WI38 (cell line): Measurements from ENCODE around the gene NANOS1.
A peak's percentile ranks its signal among the peaks of the same experiment; 100 is the strongest.

Source experiments
- H3K4me3 ChIP-seq: 2 replicates; pipeline ENCODE4 v1.5.1; 2011; ENCODE audit warnings: low read depth, mild to moderate bottlenecking, control low read depth, low read length
- CTCF ChIP-seq: IDR thresholded peaks from 2 replicates; pipeline ENCODE4 v1.5.1; 2012; ENCODE audit warnings: low read depth, mild to moderate bottlenecking, control low read depth, low read length

NANOS1 gene

DNA sequence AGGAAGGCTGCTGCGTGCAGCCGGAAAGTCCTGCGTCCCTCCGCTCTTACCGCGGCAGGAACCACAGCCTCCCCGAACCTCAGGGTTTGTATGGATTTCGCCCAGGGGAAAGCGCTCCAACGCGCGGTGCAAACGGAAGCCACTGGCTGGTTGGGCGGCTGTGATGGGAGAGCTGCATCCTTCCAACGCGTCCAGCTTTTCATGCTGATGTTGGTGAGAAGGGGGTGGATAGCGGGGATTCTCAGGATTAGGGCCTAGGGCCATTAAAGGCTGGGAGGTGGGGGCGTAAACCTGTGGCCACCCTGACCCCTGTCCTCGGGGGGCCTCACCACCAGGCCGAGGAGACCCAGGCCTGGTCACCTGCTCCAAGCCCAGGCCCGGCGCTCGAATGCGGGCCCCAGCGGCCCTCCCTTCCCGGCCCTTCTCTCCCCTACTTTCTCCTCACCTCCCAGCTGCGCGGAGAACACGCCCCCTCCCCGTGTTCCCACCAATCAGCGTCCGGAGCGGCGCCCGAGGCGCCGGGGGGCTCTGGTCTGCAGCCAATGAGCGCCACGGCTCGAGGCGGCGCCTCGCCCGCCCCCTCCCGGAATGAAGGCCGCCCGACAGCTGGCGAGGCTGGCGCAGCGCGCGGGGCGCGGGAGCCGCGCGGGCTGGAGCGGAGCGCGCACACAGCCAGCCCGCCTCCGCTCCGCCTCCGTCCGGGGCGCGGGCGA is 458 bp upstream of the NANOS1 start:
- no peak for TF ChIP-seq CTCF
- H3K4me3 ChIP-seq, result peak overlapping the region; percentile 2; the same call in 1 of the 2 replicates

GRCh38 chr10:119030421-119031250 is 1.1 kb downstream of the NANOS1 start:
- peak overlapping the region; percentile 43 for H3K4me3 ChIP-seq
- no peak for TF ChIP-seq CTCF

GRCh38 chr10:119031496-119032059 is 2.1 kb downstream of the NANOS1 start:
- TF ChIP-seq CTCF, result no peak

GRCh38 chr10:119039161-119039560 is 9.6 kb downstream of the NANOS1 start:
- no peak for TF ChIP-seq CTCF
- no peak overlapping the region for H3K4me3 ChIP-seq

More at GRCh38 chr10:119031496-119032059, 2.1 kb downstream of the NANOS1 start:
- no peak overlapping the region for H3K4me3 ChIP-seq

GRCh38 chr10:119041326-119041725 is 11.8 kb downstream of the NANOS1 start:
- no peak for TF ChIP-seq CTCF
- no peak overlapping the region for H3K4me3 ChIP-seq

GRCh38 chr10:119042169-119042568 is 12.7 kb downstream of the NANOS1 start:
- no peak overlapping the region for H3K4me3 ChIP-seq
- no peak for TF ChIP-seq CTCF

DNA sequence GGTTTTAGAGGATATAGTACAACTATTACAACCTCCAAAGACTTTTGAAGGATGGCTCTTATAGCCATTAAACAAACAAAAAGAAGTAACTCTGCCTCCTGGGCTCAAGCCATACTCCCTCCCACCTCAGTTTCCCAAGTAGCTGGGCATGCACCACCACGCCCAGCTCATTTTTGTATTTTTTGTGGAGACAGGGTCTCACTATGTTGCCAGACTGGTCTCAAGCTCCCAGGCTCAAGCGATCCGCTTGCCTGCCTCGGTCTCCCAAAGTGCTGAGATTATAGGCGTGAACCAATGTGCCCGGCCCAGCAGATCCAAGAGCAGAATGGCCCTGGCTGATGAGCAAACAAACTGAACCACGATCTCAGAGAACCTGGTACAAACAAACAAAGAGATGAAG is 16.0 kb downstream of the NANOS1 start:
- H3K4me3 ChIP-seq, result no peak overlapping the region
- TF ChIP-seq CTCF, result no peak
